ENCODE measurements around the gene PNPLA5.

DNA sequence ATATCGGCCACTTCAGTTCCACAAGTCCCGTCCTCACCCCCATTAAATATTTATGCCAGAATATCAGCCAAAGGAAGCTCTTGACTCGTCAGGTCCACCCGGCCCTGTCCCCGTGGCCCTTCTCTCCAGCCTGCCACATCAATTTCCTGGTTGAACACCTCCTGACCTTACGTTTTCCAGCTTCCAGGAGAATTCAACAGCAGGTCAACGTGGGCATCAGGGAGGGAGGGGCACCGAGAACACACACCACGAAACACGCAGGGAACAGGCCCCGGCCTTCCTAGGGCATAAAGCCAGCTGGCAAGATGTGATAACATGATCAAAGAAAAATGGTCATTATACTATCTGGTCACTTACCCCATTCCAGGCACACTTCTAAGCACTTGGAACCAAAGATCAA is 44.8 kb downstream of the PNPLA5 start:
- no peak for TF ChIP-seq EZH2 (IDR thresholded peaks at IDR 0.05; ENCODE audit: borderline replicate concordance, low read depth, low read length, severe bottlenecking)
- TF ChIP-seq, protein P1, sequence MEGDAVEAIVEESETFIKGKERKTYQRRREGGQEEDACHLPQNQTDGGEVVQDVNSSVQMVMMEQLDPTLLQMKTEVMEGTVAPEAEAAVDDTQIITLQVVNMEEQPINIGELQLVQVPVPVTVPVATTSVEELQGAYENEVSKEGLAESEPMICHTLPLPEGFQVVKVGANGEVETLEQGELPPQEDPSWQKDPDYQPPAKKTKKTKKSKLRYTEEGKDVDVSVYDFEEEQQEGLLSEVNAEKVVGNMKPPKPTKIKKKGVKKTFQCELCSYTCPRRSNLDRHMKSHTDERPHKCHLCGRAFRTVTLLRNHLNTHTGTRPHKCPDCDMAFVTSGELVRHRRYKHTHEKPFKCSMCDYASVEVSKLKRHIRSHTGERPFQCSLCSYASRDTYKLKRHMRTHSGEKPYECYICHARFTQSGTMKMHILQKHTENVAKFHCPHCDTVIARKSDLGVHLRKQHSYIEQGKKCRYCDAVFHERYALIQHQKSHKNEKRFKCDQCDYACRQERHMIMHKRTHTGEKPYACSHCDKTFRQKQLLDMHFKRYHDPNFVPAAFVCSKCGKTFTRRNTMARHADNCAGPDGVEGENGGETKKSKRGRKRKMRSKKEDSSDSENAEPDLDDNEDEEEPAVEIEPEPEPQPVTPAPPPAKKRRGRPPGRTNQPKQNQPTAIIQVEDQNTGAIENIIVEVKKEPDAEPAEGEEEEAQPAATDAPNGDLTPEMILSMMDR (IDR thresholded peaks at IDR 0.05; ENCODE audit: borderline replicate concordance, extremely low read depth, low read length, poor library complexity, severe bottlenecking), result no peak
